GM21381 (cell line): ENCODE results near the gene AURKAIP1.

ENCODE experiments used
- ATAC-seq: cut with Tn5 transposase; IDR thresholded peaks from one replicate; pipeline ENCODE4 v1.9.1; 2021; ENCODE audit warnings: mild to moderate bottlenecking, moderate library complexity; ENCODE audit not compliant: unreplicated experiment

AURKAIP1 gene

DNA sequence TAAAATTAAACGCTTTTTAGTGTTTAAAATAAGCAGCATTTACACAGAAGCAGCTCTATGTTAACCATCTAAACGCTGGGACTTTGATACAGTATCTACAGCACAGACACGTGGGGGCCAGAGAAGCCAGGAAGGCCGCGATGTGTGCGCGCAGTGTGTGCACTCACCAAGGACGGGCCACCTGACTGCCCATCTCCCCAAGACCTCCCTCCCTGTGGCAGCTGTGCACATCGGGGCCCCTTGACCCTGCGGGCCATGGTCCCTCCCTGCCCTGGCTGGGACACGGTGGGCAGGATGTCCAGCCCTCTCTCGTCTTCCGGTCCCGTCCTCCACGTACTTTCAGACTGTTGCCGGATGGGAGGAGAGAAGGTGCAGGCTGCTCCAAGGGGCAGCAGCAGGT is 39.7 kb downstream of the AURKAIP1 start:
- no peak for ATAC-seq

DNA sequence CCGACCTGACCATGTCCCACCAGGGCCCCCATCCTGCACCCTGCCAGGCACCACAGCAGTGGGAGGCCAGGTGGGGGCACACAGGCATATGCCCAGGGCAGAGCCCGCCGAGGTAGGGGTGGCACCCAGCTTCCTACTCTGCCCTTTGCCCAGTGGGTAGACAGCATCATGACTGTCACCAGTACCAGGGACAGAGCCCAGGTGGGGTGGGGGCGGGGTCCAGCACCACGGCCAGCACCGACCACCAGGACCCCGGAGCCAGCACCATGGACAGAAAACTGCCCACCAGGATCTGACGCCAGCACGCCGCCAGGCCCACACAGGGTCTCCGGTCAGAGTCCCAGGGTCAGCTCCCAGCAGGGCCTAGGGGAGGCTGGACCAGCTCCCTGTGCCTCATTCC is 40.2 kb downstream of the AURKAIP1 start:
- ATAC-seq, result no peak

DNA sequence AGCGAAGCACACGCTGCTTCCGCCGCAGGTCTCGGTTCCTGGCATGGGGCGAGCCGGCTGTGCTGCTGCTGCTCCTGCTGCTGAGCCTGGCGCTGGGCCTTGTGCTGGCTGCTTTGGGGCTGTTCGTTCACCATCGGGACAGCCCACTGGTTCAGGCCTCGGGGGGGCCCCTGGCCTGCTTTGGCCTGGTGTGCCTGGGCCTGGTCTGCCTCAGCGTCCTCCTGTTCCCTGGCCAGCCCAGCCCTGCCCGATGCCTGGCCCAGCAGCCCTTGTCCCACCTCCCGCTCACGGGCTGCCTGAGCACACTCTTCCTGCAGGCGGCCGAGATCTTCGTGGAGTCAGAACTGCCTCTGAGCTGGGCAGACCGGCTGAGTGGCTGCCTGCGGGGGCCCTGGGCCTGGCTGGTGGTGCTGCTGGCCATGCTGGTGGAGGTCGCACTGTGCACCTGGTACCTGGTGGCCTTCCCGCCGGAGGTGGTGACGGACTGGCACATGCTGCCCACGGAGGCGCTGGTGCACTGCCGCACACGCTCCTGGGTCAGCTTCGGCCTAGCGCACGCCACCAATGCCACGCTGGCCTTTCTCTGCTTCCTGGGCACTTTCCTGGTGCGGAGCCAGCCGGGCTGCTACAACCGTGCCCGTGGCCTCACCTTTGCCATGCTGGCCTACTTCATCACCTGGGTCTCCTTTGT is 41.3 kb downstream of the AURKAIP1 start:
- ATAC-seq, result no peak

DNA sequence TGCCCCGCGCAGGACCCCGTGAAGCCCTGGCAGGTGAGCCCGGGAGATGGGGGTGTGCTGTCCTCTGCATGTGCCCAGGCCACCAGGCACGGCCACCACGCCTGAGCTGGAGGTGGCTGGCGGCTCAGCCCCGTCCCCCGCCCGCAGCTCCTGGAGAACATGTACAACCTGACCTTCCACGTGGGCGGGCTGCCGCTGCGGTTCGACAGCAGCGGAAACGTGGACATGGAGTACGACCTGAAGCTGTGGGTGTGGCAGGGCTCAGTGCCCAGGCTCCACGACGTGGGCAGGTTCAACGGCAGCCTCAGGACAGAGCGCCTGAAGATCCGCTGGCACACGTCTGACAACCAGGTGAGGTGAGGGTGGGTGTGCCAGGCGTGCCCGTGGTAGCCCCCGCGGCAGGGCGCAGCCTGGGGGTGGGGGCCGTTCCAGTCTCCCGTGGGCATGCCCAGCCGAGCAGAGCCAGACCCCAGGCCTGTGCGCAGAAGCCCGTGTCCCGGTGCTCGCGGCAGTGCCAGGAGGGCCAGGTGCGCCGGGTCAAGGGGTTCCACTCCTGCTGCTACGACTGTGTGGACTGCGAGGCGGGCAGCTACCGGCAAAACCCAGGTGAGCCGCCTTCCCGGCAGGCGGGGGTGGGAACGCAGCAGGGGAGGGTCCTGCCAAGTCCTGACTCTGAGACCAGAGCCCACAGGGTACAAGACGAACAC is 42.1 kb downstream of the AURKAIP1 start:
- no peak for ATAC-seq

DNA sequence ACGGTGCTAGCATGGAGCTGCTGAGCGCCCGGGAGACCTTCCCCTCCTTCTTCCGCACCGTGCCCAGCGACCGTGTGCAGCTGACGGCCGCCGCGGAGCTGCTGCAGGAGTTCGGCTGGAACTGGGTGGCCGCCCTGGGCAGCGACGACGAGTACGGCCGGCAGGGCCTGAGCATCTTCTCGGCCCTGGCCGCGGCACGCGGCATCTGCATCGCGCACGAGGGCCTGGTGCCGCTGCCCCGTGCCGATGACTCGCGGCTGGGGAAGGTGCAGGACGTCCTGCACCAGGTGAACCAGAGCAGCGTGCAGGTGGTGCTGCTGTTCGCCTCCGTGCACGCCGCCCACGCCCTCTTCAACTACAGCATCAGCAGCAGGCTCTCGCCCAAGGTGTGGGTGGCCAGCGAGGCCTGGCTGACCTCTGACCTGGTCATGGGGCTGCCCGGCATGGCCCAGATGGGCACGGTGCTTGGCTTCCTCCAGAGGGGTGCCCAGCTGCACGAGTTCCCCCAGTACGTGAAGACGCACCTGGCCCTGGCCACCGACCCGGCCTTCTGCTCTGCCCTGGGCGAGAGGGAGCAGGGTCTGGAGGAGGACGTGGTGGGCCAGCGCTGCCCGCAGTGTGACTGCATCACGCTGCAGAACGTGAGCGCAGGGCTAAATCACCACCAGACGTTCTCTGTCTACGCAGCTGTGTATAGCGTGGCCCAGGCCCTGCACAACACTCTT is 42.8 kb downstream of the AURKAIP1 start:
- ATAC-seq, result no peak

DNA sequence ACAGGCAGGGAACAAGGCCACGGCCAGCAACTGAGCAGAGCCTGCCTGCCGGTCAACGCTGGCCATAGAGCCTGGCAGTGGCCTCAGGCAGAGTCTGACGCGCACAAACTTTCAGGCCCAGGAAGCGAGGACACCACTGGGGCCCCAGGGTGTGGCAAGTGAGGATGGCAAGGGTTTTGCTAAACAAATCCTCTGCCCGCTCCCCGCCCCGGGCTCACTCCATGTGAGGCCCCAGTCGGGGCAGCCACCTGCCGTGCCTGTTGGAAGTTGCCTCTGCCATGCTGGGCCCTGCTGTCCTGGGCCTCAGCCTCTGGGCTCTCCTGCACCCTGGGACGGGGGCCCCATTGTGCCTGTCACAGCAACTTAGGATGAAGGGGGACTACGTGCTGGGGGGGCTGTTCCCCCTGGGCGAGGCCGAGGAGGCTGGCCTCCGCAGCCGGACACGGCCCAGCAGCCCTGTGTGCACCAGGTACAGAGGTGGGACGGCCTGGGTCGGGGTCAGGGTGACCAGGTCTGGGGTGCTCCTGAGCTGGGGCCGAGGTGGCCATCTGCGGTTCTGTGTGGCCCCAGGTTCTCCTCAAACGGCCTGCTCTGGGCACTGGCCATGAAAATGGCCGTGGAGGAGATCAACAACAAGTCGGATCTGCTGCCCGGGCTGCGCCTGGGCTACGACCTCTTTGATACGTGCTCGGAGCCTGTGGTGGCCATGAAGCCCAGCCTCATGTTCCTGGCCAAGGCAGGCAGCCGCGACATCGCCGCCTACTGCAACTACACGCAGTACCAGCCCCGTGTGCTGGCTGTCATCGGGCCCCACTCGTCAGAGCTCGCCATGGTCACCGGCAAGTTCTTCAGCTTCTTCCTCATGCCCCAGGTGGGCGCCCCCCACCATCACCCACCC is 43.7 kb downstream of the AURKAIP1 start, which contains the start of gene TAS1R3:
TAS1R3 (plus strand) TSS at position 213 of the 898 bp plus-strand sequence; CDS start at position 279, 66 bp downstream.
- no peak for ATAC-seq

DNA sequence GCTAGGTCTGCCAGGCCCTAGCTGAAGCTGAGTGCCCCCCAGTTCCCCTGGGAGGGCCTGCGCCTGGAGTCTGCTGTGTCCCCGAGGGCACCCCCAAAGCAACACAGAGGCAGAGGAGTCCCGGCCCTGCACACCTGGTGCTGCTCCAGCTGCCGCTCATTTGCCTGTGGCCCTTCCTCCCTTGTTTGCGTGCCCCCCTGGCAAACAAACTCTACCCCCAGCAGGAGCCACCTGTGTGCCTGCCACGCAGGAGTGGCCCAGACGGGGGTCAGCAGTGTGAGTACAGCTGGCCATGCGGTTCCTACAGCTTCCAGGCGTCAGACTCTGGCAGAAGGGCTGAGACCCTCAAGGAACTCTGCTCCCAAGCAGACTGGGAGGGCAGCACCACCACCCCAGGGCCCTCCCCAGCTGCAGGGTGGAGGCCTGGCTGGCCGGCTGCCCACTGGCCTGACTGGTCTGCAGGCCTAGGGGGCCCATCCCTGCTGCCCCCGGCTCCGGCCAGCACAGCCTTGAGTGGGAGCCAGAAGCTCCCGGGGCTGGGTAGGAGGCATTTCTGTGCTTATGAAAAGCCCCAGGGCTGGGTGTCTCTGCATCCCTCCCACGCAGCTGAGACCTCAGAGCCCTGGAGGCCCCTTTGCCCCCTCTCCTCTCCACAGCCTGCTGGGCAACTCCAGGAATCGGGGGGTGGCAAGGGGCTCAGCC is 44.5 kb downstream of the AURKAIP1 start:
- no peak for ATAC-seq

DNA sequence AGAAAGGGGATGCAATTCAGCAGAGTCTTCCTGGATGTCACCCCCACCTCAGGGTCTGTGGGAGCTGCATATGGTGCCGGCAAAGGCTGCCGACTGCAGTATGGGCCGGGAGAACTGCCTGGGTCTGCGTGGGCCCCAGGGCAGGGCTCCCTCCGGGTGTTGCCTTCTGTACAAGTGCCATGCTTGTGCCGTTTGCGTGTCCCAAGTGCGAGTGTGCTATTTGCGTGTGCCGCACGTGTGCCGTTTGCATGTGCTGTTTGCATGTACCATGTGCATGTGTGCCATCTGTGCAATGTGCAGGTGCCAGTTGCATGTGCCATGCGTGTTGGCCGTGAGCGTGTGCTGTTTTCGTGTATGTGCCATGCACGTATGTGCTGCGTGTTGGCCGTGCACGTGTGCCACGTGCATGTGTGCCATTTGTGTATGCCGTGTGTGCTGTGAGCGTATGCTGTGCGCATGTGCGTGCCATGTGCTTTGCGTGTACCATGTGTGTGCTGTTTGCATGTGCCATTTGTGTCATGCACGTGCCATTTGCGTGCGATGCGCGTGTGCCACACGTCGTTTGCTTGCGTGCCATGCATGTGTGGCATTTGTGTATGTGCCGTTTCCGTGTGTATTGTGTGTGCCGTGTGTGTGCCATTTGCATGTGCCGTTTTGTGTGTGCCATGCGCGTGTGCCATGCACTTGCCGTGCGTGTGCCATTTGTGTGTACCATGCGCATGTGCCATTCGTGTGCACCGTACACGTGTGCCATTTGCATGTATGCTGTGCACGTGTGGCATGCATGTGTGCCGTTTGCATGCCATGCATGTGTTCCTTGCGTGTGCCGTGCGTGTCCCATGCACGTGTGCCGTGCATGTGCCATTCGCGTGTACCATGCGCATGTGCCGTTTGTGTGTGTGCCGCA is 45.5 kb downstream of the AURKAIP1 start:
- ATAC-seq, result no peak

DNA sequence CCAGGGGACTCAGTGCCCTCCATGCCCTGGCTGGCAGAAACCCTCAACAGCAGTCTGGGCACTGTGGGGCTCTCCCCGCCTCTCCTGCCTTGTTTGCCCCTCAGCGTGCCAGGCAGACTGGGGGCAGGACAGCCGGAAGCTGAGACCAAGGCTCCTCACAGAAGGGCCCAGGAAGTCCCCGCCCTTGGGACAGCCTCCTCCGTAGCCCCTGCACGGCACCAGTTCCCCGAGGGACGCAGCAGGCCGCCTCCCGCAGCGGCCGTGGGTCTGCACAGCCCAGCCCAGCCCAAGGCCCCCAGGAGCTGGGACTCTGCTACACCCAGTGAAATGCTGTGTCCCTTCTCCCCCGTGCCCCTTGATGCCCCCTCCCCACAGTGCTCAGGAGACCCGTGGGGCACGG is 46.8 kb downstream of the AURKAIP1 start:
- no peak for ATAC-seq

DNA sequence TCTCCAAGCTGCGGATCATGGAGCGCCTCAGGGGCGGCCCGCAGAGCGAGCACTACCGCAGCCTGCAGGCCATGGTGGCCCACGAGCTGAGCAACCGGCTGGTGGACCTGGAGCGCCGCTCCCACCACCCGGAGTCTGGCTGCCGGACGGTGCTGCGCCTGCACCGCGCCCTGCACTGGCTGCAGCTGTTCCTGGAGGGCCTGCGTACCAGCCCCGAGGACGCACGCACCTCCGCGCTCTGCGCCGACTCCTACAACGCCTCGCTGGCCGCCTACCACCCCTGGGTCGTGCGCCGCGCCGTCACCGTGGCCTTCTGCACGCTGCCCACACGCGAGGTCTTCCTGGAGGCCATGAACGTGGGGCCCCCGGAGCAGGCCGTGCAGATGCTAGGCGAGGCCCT is 47.7 kb downstream of the AURKAIP1 start:
- no peak for ATAC-seq

DNA sequence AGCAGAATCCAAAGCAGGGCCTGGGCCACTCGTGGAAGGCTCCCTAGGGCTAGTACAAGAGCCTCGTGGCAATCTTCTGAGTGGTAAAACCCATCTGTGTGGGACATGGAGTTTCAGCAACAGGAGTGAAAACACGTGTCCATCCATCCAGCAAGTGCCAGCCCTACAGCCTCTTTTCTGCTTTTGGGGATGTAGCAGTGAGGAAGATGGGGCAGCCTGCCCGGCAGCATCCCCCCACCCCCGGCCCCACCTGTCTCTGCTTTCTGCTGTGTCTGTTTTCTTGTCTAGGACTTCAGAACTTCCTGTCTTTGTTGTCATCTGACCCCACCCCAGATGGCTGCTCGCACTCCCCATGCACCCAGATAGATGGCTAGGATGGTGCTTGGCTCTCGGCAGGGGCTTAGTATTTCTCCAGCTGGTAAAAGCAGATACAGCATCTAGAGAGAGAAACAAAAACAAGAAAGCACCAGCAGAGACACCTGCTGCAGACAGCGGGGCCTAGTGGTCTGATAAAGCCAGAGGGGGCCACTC is 48.9 kb downstream of the AURKAIP1 start:
- ATAC-seq, result no peak

DNA sequence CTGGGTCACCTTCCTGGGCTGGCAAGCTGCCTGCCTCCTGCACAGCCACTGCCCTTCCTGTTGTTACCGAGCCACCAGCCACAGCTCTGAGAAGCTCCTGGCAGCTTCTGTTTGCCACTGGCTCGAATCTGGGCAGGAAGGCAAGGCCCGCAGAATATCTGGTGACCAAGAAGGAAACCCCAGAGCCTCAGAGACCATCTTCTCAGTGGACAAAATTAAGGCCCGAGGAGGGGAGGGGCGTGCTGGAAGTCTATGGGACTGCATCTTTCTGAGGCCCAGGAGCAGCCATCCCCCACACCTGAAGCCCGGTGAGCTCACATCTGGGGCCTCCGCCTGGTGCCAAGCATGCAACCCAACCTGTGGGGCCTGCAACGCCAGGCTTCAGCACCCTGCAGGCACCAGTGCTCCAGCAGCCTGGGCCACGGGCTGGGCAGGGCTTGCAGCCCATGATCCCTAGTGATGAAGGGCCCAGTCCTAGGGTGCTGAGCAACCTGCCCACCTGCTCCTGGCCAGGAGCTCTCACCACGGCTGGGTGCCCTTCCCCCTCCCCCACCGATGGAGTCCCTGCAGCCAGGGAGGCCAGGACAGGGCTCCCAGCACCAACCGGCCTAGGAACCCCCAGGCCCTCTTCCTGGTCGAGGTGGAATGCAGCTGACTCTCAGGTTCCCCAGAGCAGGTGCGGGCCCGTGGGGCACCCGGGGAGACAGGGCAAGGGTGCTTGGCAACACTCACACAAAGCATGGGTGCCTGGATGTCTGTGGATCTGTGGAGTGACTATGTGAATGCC is 49.5 kb downstream of the AURKAIP1 start:
- no peak for ATAC-seq

DNA sequence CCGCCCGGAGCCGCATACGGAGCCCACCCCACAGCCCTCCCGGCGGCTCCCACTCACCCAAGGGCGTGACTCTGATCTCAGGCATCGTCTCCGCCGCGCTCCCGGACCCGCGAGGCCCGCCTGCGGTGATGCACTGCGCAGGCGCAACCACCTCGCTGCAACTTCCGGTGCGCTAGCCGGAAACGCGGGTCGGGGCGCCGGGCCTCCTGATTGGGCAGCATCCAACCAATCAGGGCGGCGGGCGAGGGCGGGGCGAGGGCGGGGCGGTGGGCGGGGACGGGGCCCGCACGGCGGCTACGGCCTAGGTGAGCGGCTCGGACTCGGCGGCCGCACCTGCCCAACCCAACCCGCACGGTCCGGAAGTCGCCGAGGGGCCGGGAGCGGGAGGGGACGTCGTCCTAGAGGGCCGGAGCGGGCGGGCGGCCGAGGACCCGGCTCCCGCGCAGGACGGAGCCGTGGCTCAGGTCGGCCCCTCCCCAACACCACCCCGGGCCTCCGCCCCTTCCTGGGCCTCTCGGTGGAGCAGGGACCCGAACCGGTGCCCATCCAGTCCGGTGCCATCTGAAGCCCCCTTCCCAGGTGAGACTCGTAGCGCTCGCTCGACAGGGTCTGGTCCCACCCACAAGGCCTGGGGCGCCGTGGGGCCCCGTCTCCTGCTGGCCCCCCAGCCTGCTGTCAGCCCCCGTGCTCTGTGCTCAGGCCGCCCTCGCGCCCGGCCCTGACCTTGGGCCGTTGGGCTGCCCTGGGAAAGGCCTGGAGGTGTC is 50.3 kb downstream of the AURKAIP1 start, which contains the start of the genes CPTP and INTS11:
CPTP (plus strand) TSS at position 279 of the 764 bp plus-strand sequence. CDS start 2,109 bp downstream, outside the sequence.
INTS11 (minus strand) TSS at position 137 of the 764 bp plus-strand sequence; CDS start at position 85, 52 bp downstream.
- peak; percentile 69 for ATAC-seq

DNA sequence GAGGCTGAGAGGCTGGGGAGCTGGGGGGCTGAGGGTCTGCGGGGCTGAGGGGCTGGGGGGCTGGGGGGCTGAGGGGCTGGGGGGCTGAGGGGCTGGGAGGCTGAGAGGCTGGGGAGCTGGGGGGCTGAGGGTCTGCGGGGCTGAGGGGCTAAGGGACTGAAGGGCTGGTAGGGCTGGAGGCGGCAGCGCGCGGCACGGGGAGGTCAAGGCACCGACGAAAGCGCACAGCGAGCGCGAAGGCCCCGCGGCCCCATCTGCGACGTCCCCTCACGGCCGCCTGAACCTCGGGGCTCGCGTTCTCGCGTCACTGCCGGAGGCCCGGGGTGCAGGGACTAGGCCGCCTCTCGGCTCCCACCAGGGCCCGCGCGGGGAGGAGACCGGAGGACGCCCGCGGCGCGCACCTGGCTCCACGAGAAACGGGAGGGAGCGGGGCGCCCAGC is 50.9 kb downstream of the AURKAIP1 start:
- ATAC-seq, result no peak
